ENCODE measurements around the gene ST6GALNAC1. TPM values are rescaled to one million over a fixed set of nuclear protein-coding genes. Genes with fewer than 3 reads are reported as not detected.

ST6GALNAC1 gene
- total RNA-seq, 1 experiment from 2014 or later, result not detected

- POLR2A ChIA-PET (ENCODE audit: low non-redundant PET), result no interaction called here
- CTCF ChIA-PET, result interaction anchor here (0.7 kb wide), 1 partner anchor 125 kb away, joined by 11 read pairs; no protein-coding TSS in a partner anchor
Observed at GRCh38 chr17:76577876-76578275, 65.7 kb downstream of the ST6GALNAC1 start.

GRCh38 chr17:76576189-76576588 lies 67.4 kb downstream of the ST6GALNAC1 start:
- Histone ChIP-seq H3K4me1 (ENCODE audit: insufficient read depth, low read length, poor library complexity, severe bottlenecking) (no peaks in the 10 kb centered on the region), H3K27me3 (replicated peaks; ENCODE audit: insufficient read depth, low read depth, low read length, poor library complexity) (no peaks in the 10 kb centered on the region), H3K4me3 (ENCODE audit: low read depth, low read length, poor library complexity, severe bottlenecking) (no peak overlapping the region), H3K27ac (ENCODE audit: low read depth, low read length, poor library complexity, severe bottlenecking) (no peak overlapping the region), H3K9me3 (ENCODE audit: low read depth, low read length, poor library complexity, severe bottlenecking) (no peaks in the 10 kb centered on the region), H3K36me3 (ENCODE audit: insufficient read depth, low read length, poor library complexity, severe bottlenecking) (no peaks in the 10 kb centered on the region)
- intact Hi-C loops (cut with micrococcal nuclease; ENCODE audit: unreplicated experiment), result no loop called here
- no TSS peak for BruUV-seq (replicated peaks)
- POLR2A ChIA-PET (ENCODE audit: low non-redundant PET), result no interaction called here
- CTCF ChIA-PET, result no interaction called here
- DNase-seq (ENCODE audit: low spot score), result no peak
- TF ChIP-seq CTCF (conservative IDR thresholded peaks at IDR 0.05; ENCODE audit: low read depth, low read length) (no peak), EZH2 (IDR thresholded peaks at IDR 0.05; ENCODE audit: borderline replicate concordance, low read depth, low read length, poor library complexity, severe bottlenecking) (no peak)

More at GRCh38 chr17:76577876-76578275, 65.7 kb downstream of the ST6GALNAC1 start:
- H3K4me1 ChIP-seq (ENCODE audit: insufficient read depth, low read length, poor library complexity, severe bottlenecking), result no peaks in the 10 kb centered on the region
- H3K9me3 ChIP-seq (ENCODE audit: low read depth, low read length, poor library complexity, severe bottlenecking), result no peaks in the 10 kb centered on the region
- no TSS peak for BruUV-seq (replicated peaks)
- TF ChIP-seq EZH2 (IDR thresholded peaks at IDR 0.05; ENCODE audit: borderline replicate concordance, low read depth, low read length, poor library complexity, severe bottlenecking), result no peak
- no peak for TF ChIP-seq CTCF (conservative IDR thresholded peaks at IDR 0.05; ENCODE audit: low read depth, low read length)
- intact Hi-C loops (cut with micrococcal nuclease; ENCODE audit: unreplicated experiment), result no loop called here
- no peaks in the 10 kb centered on the region for H3K36me3 ChIP-seq (ENCODE audit: insufficient read depth, low read length, poor library complexity, severe bottlenecking)
- no peak overlapping the region for H3K27ac ChIP-seq (ENCODE audit: low read depth, low read length, poor library complexity, severe bottlenecking)
- DNase-seq (ENCODE audit: low spot score), result no peak
- H3K4me3 ChIP-seq (ENCODE audit: low read depth, low read length, poor library complexity, severe bottlenecking), result no peak overlapping the region
- H3K27me3 ChIP-seq (replicated peaks; ENCODE audit: insufficient read depth, low read depth, low read length, poor library complexity), result no peaks in the 10 kb centered on the region

DNA sequence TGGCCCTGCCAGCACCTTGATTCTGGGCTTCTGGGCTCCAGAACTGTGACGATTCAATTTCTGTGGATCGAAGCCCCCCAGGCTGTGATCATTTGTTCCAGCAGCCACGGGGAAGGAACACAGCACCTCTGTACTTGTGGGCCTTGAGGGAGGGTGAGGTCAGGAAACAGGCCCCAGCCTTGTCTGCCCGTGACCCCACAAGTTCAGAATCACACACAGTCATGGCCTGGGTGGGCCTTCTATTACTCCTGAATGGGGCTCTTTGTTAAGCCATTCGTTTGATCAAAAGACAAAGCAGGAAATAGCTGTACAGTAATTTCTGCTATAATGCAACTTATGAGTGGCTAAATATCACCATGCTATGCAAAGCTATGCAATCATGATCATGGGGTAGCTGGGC lies 68.0 kb downstream of the ST6GALNAC1 start:
- H3K36me3 ChIP-seq (ENCODE audit: insufficient read depth, low read length, poor library complexity, severe bottlenecking), result no peaks in the 10 kb centered on the region
- POLR2A ChIA-PET (ENCODE audit: low non-redundant PET), result no interaction called here
- no peak for DNase-seq (ENCODE audit: low spot score)
- no peaks in the 10 kb centered on the region for H3K27me3 ChIP-seq (replicated peaks; ENCODE audit: insufficient read depth, low read depth, low read length, poor library complexity)
- no peak overlapping the region for H3K27ac ChIP-seq (ENCODE audit: low read depth, low read length, poor library complexity, severe bottlenecking)
- CTCF ChIA-PET, result no interaction called here
- H3K4me1 ChIP-seq (ENCODE audit: insufficient read depth, low read length, poor library complexity, severe bottlenecking), result no peaks in the 10 kb centered on the region
- no peak overlapping the region for H3K4me3 ChIP-seq (ENCODE audit: low read depth, low read length, poor library complexity, severe bottlenecking)
- intact Hi-C loops (cut with micrococcal nuclease; ENCODE audit: unreplicated experiment), result no loop called here
- no TSS peak for BruUV-seq (replicated peaks)
- TF ChIP-seq CTCF (conservative IDR thresholded peaks at IDR 0.05; ENCODE audit: low read depth, low read length), result no peak
- no peaks in the 10 kb centered on the region for H3K9me3 ChIP-seq (ENCODE audit: low read depth, low read length, poor library complexity, severe bottlenecking)

Other genes with a start within 250 kb of the ST6GALNAC1 start
- 56.9 and 57.4 TPM in 2 replicates for gene UBE2O, start 190.6 kb downstream of the ST6GALNAC1 start, total RNA-seq (2021)
- not detected in 2 replicates for gene AANAT, start 176.2 kb downstream of the ST6GALNAC1 start, total RNA-seq (2021)
- gene RHBDF2, start 142.3 kb downstream of the ST6GALNAC1 start, total RNA-seq (2021), result 20.4 and 26.5 TPM in 2 replicates
- gene CYGB, start 106.0 kb downstream of the ST6GALNAC1 start, total RNA-seq (2021), result 0.56 and 0.61 TPM in 2 replicates
- not detected in 2 replicates for gene PRCD, start 103.7 kb downstream of the ST6GALNAC1 start, total RNA-seq (2021)
- gene ST6GALNAC2, start 57.9 kb downstream of the ST6GALNAC1 start, total RNA-seq (2021), result not detected in 2 replicates
- 61.5 and 62.8 TPM in 2 replicates for gene MXRA7, start 67.2 kb upstream of the ST6GALNAC1 start, total RNA-seq (2021)
- 66.9 and 77.6 TPM in 2 replicates for gene JMJD6, start 82.8 kb upstream of the ST6GALNAC1 start, total RNA-seq (2021)
- 42.4 and 46.0 TPM in 2 replicates for gene METTL23, start 83.1 kb upstream of the ST6GALNAC1 start, total RNA-seq (2021)
- gene SRSF2, start 93.6 kb upstream of the ST6GALNAC1 start, total RNA-seq (2021), result 406 and 440 TPM in 2 replicates
- 37.4 and 38.8 TPM in 2 replicates for gene MFSD11, start 94.4 kb upstream of the ST6GALNAC1 start, total RNA-seq (2021)
- 1.1 and 3.7 TPM in 2 replicates for gene MGAT5B, start 224.6 kb upstream of the ST6GALNAC1 start, total RNA-seq (2021)

Measured in A673 (cell line).